NCI-H2196 treated with DMSO at 0.1 percent for 48 hours (cell line): ENCODE data around the gene CNEP1R1.
"Not testable (repeated sequence)": the region's sequence is repeated elsewhere in the genome, so short reads cannot be mapped to it uniquely, and the experiment has no call there.

Experiments used
- DNase-seq: peaks from one replicate; lab custom pipeline; 2025; ENCODE audit not compliant: unreplicated experiment; lab: John Stamatoyannopoulos, UW

The CNEP1R1 gene

GRCh38 chr16:50024684-50025536 is at the start of gene CNEP1R1:
Gene CNEP1R1 (plus strand): TSS chr16:50025225. CDS start chr16:50025316, 91 bp downstream.
- DNase-seq = peak; percentile 52

- no peak for DNase-seq
Measured at GRCh38 chr16:49977427-49977826, 47.6 kb upstream of the CNEP1R1 start.

- DNase-seq = no peak
Measured at GRCh38 chr16:49978569-49979326, 46.3 kb upstream of the CNEP1R1 start.

GRCh38 chr16:49980166-49980565 is 44.9 kb upstream of the CNEP1R1 start:
- DNase-seq = no peak

- peak; percentile 26 for DNase-seq
Measured at GRCh38 chr16:49986351-49987124, 38.5 kb upstream of the CNEP1R1 start.

- no peak for DNase-seq
Measured at GRCh38 chr16:49987381-49987780, 37.6 kb upstream of the CNEP1R1 start.

GRCh38 chr16:49992825-49993224 is 32.2 kb upstream of the CNEP1R1 start:
- DNase-seq = no peak

- no peak for DNase-seq
Measured at GRCh38 chr16:49993579-49993978, 31.4 kb upstream of the CNEP1R1 start.

- DNase-seq = no peak
Measured at GRCh38 chr16:49994006-49994405, 31.0 kb upstream of the CNEP1R1 start.

- no peak for DNase-seq
Measured at GRCh38 chr16:49995720-49996119, 29.3 kb upstream of the CNEP1R1 start.

- DNase-seq = no peak
Measured at GRCh38 chr16:49997721-49998251, 27.2 kb upstream of the CNEP1R1 start.

GRCh38 chr16:49998991-49999390 is 26.0 kb upstream of the CNEP1R1 start:
- no peak for DNase-seq

GRCh38 chr16:50001144-50001543 is 23.9 kb upstream of the CNEP1R1 start:
- no peak for DNase-seq

- DNase-seq = no peak
Measured at GRCh38 chr16:50002190-50002589, 22.8 kb upstream of the CNEP1R1 start.

- no peak for DNase-seq
Measured at GRCh38 chr16:50004239-50004638, 20.8 kb upstream of the CNEP1R1 start.

- DNase-seq = no peak
Measured at GRCh38 chr16:50006964-50007363, 18.1 kb upstream of the CNEP1R1 start.

- DNase-seq = no peak
Measured at GRCh38 chr16:50007744-50008143, 17.3 kb upstream of the CNEP1R1 start.

- no peak for DNase-seq
Measured at GRCh38 chr16:50010212-50010611, 14.8 kb upstream of the CNEP1R1 start.

GRCh38 chr16:50011707-50012106 is 13.3 kb upstream of the CNEP1R1 start:
- no peak for DNase-seq

- no peak for DNase-seq
Measured at GRCh38 chr16:50012182-50012581, 12.8 kb upstream of the CNEP1R1 start.

- DNase-seq = not testable (repeated sequence)
Measured at GRCh38 chr16:50014211-50014610, 10.8 kb upstream of the CNEP1R1 start.
